ENCODE measurements around the gene TMEFF1.
"Not testable (repeated sequence)": the region's sequence is repeated elsewhere in the genome, so short reads cannot be mapped to it uniquely, and the experiment has no call there.

TMEFF1 gene

DNA sequence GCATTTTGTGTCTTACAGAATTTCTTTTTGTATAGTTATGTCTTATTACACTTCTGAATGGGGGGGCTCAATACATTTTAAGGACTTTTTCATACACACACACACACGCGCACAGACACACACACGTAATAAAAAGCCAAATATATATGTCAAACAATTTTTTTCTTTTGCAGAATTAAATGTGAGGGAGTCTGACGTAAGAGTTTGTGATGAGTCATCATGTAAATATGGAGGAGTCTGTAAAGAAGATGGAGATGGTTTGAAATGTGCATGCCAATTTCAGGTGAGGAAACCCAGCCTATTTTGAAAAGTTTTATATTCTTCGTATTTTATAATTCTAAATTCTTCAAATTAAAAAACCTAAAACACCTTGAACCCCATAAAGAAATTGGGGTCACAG is 25.6 kb downstream of the TMEFF1 start:
- no peak for DNase-seq

GRCh38 chr9:100499460-100499859 is 26.5 kb downstream of the TMEFF1 start:
- no peak for DNase-seq

GRCh38 chr9:100499866-100500265 is 26.9 kb downstream of the TMEFF1 start:
- DNase-seq: no peak

- DNase-seq: peak; percentile 33
Observed at GRCh38 chr9:100505564-100506159, 32.7 kb downstream of the TMEFF1 start.

DNA sequence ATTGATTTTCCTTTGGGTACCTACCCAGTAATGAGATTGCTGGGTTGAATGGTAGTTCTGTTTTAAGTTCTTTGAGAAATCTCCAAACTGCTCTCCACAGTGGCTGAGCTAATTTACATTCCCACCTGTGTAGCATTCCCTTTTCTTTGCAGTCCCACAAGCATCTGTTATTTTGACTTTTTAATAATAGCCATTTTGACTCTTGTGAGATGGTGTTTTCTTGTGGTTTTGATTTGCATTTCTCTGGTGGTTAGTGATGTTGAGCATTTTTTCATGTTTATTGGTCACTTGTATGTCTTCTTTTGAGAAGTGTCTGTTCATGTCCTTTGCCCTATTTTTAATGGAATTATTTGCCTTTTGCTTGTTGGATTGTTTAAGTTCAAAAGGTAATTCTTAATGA is 34.4 kb downstream of the TMEFF1 start:
- DNase-seq: not testable (repeated sequence)

GRCh38 chr9:100511205-100511604 is 38.3 kb downstream of the TMEFF1 start:
- DNase-seq: no peak

DNA sequence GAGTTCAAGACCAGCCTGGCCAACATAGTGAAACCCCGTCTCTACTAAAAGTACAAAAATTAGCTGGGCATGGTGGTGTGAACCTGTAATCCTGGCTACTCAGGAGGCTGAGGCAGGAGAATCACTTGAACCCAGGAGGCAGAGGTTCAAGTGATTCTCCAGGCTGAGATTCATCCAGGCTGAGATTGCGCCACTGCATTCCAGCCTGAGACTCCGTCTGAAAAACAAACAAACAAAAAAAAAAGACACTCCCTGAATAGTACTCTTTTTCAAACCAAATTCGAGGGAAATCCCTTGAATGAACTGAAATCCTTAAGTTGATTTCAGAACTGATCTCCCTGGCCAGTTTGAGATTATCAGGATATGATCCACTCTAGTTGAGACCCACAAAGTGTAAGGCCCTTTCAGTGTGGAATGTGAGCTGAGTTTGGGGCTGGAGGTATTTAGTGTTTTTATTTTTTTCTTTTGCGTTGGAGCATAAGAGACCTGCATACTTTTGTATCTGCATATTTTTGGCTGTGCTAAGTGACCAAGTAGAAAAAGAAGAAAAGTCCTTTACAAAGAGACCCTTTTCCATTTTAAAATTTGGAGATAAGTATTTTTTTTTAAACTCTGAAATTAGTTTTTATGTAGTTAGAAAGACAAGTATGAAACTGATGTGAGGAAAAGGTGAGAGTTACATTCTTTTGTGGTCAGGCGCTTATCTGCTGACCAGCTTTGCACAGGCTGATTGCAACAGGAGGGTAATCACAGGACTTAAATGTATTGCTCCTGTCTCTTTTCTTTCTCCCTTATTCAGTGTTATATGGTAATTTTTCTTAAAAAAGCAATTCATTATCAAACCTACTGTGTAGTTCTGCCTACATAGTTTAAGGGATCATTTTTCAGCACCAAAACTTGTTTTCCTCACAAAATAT is 42.9 kb downstream of the TMEFF1 start:
- DNase-seq: no peak

GRCh38 chr9:100521282-100521681 is 48.3 kb downstream of the TMEFF1 start:
- no peak for DNase-seq

DNA sequence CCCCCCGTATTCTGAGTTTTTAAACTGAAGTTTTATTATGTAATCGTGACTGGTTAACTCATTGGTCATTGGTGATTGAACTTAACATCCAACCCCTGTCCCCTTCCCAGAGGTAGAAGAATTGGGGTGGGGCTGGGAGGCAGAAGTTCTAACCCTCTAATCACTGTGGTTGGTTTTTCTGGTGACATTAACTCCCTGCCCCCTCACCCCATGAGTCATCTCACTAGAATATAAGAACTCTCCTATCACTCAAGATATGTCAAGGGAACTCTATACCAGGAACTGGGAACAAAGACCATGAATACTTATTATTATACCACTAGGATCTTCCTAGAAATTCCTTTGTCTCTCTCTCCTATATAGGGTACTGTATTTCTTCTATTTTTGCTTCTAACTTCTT is 52.6 kb downstream of the TMEFF1 start:
- DNase-seq: no peak

DNA sequence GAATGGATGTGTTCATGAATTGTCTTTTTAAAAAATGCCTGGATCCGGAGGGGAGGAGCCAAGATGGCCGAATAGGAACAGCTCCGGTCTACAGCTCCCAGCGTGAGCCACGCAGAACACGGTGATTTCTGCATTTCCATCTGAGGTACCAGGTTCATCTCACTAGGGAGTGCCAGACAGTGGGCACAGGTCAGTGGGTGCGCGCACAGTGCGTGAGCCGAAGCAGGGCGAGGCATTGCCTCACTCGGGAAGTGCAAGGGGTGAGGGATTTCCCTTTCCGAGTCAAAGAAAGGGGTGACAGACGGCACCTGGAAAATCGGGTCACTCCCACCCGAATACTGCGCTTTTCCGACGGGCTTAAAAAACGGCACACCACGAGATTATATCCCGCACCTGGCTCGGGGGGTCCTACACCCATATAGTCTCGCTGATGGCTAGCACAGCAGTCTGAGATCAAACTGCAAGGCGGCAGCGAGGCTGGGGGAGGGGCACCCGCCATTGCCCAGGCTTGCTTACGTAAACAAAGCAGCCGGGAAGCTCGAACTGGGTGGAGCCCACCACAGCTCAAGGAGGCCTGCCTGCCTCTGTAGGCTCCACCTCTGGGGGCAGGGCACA is 54.3 kb downstream of the TMEFF1 start:
- not testable (repeated sequence) for DNase-seq

GRCh38 chr9:100534401-100534800 is 61.5 kb downstream of the TMEFF1 start:
- no peak for DNase-seq

GRCh38 chr9:100540327-100540726 is 67.4 kb downstream of the TMEFF1 start:
- DNase-seq: no peak

DNA sequence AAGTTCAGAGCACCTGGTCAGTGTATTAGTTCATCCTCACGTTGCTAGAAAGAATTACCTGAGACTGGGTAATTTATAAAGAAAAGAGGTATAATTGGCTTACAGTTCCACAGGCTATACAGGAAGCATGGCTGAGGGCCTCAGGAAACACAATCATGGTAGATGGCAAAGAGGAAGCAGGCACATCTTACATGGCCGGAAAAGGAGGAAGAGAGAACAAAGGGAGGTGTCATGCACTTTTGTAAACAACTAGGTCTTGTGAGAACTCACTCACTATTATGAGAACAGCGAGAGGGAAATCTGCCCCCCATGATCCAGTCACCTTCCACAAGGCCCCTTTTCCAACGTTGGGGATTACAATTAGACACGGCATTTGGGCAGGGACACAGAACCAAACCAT is 76.1 kb downstream of the TMEFF1 start:
- no peak for DNase-seq

DNA sequence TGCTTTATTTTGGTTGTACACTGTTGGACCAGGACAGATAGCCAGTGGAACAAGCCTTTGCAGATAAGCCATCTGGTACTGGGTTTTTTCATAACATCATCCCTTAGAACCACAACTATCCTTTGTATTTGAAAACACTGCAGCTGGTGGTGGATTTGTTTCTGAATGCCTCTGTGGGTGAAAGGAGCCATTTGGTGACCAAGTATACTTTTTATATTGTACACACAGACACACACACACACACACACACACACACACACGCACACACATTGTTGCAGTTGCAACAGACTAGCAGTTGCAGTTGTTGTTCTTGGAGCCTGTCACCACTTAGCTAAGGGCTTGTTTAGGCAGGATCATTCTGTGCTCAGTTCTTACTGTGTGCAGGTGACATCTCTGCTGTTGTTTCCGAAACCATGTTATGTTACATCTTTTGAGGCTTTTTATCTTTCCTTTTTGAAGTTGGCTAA is 82.0 kb downstream of the TMEFF1 start:
- DNase-seq: no peak

GRCh38 chr9:100555471-100555870 is 82.5 kb downstream of the TMEFF1 start:
- no peak for DNase-seq

DNA sequence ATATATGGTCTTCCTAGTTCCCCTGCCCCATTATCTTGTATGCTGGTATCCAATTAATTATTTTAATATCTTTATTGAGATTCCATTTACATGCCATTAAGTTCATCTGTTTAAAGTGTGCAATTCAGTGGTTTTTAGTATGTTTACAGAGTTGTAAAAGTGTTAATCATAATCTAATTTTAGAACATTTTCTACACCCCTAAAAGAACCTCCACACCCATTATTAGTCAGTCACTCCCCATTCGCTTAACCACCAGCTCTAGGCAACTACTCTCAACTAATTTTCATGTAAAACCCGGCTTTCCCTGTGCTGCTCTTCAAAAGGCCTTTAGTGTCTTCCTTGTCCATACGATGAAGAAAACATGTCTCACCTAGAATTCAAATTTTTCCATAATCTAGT is 84.1 kb downstream of the TMEFF1 start:
- no peak for DNase-seq

GRCh38 chr9:100561256-100561655 is 88.3 kb downstream of the TMEFF1 start:
- DNase-seq: no peak

DNA sequence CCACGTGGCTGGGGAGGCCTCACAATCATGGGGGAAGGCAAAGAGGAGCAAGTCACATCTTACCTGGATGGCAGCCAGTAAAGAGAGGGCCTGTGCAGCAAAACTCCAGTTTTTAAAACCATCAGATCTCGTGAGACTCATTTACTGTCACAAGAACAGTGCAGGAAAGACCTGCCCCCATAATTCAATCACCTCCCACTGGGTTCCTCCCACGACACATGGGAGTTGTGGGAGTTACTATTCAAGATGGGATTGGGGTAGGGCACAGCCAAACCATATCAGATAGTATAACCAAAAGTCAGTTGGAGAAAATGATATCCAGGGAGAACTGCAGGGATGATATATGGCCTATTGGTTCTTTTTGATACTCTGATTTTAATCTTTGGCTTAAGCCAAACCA is 94.9 kb downstream of the TMEFF1 start:
- no peak for DNase-seq

- DNase-seq: no peak
Observed at GRCh38 chr9:100573655-100574260, 100.8 kb downstream of the TMEFF1 start.

DNA sequence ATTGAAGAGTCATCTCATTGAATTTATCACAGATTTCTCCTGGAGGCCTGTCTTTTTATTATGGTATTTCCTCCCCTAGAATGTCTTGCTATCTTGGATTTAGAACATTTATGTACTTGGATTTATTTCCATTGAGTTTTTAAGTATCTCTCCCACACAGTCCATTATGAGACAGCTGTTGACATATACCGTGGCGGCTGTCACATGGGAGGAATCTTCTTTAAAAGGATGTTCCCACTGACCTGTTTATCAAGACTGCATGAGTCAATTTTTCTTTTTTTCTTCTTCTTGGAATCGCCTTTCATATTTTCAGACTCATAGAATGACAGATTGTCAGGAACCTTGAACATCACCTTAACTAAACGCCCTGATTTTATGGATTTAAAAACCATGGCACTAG is 102.1 kb downstream of the TMEFF1 start:
- DNase-seq: no peak

DNA sequence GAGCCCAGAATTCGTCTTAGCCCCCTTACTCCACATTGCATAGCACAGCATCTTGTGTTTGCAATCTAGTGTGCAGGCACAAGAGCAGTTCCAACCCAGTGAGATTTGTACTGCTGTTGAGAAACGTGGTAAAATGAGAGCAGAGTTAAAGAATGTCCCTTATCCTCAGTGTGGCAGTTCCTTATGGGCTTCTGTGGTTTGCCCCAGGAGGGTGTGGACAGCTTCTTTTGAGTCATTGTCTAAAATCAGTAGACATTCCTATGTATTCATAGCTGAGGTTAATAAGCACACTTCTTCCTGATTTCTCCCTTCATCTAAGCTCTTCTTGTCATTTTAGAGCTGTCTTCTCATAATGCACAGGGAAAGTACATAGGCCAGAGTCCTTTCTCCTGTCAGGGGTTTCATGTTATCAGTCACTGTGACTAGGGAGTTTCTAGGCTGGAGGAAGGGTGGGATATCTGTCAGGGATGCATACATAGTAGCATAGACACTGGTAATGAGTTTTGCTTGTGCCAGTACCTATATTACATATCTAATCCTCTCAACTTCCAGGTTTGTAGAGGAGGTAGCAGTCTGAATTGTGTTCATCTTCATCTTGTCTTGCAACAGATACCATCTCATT is 102.9 kb downstream of the TMEFF1 start:
- no peak for DNase-seq

GRCh38 chr9:100577776-100578448 is 105.0 kb downstream of the TMEFF1 start, which contains the start of gene CAVIN4:
Gene CAVIN4 (plus strand): TSS chr9:100578079. CDS start chr9:100578144, 65 bp downstream.
- DNase-seq: no peak

All from effector CD4-positive, alpha-beta T cell (primary cell).